ENCODE results near the gene HIRA.
"Not testable (repeated sequence)": the region's sequence is repeated elsewhere in the genome, so short reads cannot be mapped to it uniquely, and the experiment has no call there.

HIRA gene

DNA sequence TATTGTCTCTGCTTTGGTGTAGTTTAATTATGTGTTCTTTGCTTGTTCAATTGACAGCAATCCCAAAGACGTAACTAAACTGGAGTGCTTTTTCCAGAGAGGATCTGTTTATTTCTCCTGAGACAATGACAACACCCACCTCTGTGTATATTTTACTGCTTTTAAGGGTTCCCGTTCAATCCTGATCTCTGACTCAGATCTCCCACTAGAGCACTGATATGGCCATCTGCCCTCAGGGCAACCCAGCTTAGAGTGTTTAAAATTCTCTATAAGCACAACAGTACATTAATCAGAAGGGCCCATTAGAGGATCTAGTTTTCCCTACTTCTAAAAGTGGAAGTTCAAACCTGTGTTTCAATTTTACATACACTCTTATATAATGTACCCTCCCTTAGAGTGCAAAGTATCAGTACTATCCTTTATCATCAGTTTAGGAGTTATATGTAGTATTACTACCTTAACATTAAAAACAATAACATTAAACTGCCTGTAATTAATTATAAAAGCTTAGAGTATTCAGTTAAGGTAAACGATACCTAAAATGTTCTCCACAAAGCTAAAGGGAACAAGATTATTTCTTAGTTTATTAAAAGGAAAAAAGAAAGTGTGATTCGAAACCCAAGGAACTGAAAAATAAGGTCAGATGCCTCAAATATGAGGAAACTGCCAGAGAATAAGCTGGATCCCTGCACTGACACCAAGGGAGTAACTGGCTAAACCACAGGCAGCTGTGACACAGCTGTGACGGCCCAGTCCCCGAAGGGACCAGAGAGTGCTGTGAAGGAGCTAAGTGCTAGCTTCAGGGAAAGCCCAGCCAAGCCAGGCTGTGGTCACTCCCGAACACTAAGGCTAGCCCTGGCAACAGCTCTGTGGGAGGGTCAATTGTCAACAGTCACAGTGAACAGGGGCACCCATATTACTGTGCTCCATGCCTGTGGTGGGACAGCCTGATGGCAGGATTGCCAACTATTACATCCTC, 32.2 kb upstream of the HIRA start:
- no peak for DNase-seq

DNA sequence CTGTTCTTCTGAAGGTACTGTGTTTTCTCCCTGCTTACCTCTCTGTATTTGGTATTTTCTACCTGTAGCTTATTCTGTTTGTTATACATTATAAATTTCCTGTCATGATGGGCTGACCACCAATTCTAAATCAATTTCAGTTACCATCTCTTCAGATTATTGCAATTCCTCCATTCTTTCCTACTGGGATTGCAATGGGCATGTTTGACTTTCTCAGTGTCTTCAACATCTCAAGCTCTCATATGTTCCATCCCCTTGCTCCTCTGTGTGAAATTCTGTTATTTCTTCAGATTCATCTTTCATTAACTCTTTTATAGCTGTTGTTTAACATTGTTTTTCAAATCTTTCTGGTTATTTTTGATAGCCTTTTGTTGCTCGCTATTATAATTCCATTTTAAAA, 31.5 kb upstream of the HIRA start:
- no peak for DNase-seq

DNA sequence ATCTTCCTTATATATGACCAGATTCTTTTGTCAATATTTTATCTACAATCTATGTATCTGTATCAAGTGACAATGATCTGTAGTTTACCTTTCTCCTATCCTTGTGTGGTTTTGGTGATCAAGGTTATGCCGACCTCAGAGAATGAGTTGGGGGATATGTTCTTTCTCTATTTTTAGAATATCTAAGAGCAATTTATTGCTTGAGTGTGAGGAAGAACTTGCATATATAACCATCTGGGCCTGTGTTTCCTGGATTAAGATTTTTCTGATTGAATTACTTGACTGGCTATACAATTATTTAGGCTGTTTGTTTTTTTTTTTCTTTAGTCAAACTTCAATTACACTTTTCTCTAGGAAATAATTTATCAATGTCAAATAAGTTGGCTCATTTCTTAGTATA, 30.0 kb upstream of the HIRA start:
- DNase-seq = no peak

DNA sequence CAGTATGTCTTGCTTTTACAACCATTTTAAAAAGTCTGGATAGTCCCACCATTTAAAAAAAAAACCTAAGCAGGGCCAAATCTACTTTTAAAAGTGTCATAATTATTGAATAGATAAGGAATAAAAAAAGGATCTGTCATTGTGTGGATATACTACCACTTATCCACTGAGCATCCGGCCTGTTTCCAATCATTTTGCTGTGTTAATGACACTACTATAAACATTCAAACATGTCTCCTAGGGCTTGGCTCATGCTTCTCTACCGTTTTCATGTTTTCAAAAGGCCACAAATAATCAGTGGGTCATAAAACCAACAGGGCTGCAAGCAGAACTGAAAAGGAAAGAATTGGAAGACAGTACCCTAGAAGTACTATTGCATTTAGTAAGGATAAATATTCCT, 28.5 kb upstream of the HIRA start:
- no peak for DNase-seq

DNA sequence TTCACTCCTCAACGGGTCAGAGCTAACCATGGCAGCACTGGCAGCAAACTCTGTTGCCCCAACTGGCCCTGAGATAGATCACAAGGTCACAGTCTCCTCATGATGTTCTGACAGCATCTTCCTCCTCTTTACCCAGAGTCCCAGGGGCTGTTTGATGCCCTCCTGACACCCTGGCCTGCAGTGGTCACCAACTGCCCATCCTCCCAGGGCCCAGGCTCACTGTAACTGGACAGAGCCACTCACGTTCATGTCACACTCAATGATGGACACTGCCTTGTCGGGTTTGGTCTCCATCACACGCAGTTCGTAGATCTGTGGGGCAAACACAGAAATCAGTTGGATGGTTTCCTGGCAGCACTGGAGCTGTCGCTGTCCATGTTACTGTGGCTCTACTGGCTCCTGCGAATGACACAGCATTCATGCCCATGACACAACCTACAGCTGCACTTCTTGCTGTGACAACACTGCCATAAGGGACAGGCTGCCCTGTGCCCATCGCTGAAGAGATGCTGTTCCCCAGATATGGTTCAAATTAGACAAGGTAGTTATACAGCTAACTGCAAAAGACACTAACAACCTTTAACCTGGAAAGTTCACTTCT, 26.4 kb upstream of the HIRA start:
- no peak for DNase-seq

DNA sequence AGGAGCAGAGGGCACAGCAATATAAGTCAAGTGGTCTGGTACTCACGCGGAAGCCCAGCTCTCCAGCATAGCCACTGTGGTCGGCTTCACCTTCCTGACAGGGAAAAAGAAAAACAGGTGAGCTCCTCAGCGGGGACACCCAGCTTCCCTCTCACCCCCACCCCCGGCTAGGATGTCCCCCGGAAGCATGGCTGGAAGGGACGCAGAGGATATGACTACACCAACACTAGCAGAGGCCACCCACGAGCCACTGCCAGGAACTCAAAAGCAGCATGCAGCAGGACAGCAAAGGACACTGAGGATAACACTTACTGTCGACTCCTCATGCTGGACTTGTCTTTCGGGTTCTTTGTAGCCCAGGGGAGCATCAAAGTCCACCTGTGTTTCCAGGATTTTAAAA, 25.0 kb upstream of the HIRA start:
- no peak for DNase-seq

DNA sequence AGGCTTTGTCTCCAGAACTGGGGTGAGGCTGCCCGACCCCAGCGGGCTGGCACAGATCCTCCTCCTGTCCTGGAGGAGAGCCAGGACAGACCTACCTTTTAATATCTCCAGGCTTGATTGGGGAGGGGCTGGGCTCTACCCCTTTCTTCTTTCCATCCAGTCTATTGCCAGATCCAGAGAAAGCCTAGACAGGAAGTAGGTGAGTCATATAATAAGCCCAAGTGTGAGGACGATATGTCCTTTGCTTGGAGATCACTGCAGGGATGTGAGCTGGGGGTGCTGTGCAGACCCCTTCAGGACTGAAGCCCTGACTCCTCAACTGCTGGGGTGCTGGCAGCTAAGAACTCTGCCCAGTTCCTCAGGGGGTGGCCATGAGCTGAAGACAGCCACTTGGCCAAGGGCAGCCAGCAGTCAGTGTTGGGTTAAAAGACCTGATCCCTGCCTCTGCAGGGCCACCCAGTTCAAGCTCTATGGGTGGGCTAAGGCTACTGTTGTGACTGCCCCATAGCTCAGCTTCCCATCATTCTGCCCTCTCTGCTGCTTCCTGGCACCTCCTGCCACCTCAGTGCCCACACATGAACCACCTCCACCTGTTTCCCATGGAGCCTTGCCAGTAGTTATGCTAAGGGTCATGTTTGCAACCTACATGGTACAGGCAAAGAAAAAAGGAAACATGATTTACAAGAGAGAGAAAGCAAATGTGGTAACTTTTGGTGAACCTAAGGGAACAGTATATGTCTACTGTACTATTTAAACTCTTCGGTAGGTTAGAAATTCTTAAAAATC, 24.2 kb upstream of the HIRA start:
- no peak for DNase-seq

DNA sequence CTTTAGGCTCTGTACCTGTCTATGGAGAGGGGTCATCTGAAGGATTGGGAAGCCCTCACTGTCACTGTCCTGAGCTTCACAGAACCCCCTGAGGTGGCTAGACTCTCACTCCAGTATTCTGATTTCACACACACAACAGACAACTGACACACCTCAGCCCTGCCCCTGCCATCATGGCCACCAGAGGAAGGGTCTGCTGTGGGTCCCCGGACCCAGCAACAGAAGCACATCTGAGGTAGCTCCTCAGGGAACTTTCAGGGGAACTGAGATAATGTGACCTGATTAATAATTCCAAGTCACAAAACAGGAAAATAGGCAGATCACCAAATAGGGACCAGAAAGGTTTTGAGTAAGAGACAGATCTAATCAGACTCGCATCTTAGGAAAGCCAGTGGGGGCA, 23.5 kb upstream of the HIRA start:
- no peak for DNase-seq

DNA sequence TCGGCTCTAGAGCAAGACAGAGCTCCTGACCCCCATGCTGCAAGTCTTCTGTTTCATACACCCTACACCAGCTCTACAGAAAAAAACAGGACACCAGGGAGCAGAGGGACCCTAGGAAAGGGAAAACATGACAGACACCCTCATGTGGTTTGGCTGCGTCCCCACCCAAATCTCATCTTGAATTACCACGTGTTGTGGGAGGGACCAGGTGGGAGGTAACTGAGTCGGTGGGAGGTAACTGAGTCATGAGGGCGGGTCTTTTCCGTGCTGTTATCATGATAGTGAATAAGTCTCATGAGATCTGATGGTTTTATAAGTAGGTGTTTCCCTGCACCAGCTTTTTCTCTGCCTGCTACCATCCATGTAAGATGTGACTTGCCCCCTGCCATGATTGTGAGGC, 22.6 kb upstream of the HIRA start:
- DNase-seq = no peak

DNA sequence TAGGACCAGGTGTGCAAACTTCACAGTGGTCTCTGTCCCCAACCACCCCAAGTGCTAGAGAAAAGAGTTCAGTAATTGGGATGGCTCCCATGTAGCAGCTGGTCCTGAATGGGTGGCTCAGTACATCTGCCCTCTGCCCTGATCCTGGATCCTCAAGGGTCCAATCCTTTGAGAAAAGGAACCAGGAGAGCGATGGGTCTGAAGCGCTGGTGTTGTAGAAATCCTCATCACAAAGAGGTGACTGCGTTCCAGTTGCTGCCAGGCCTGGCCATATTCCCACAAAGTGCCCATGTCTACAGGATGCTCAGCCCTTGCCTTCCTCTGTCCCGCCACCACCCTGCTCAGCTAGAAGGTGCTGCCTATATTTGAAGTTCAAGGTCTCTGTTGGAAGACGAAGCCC, 22.2 kb upstream of the HIRA start:
- no peak for DNase-seq

DNA sequence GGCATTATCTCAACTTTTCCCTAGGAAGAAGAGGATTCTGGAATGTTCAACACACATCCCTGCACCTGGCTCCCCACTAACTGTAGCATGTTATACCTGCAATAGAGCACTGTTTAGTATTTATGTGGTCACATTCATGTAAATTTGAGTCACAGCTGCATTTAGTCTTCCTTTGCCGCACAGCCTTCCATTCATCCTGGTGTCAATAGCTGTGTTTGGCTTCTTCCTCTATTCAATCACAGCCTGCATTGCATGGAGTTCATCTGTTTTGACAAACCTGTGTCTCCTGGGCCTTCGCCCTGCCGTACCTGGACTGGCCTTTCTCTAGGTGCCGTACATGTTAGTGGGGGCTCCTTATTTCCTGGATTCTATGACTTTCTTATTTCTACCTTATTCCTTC, 20.0 kb upstream of the HIRA start:
- DNase-seq = no peak

DNA sequence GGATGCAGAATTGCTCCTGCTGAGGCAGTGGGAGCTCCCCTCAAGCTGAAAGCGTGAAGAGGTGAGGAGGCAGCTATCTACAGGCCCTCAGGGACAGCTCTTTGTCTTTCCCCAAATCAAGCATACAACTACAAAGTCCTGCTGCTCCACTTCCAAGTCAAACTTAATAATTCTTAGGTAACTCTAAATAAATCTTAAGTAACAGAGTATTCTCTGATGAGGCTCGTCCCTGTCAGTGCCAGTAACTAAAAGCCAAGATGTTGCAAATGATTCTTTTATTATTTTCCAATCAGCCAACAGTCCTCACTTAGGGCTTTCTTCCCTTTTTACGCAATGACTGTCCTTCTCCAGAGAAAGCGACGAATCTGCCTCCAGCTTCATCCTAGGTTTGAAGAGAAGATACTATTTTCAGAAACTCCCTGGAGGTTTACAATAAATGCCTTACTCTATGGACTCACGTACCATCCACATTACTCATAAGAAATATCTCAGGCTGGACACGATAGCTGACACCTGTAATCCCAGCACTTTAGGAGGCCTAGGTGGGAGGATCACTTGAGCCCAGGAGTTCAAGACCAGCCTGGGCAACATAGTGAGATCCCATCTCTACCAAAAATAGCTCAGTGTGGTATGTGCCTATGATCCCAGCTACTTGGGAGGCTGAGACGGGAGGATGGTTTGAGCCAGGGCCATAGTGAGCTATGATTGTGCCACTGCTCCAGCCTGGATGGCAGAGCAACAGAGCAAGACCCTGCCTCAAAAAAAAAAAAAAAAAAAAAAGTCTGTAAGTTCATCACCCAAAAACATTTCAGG, 19.0 kb upstream of the HIRA start:
- no peak for DNase-seq

DNA sequence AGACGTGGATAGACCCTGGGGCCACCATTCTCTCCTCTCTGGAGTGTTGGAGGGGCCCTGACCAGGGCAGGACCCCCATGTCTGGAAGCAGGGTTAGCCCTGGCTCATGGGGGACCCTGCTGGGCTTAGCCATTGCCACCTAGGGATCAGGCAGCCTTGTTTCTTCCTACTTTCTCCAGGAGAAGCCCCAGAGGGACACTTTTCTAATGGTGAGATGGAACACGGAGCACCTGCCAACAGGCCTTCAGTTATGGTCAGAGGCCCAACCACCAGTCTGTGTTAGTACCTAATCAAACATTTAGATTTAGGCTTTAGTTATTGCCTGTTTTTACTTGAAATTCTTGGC, 17.9 kb upstream of the HIRA start:
- DNase-seq = no peak

DNA sequence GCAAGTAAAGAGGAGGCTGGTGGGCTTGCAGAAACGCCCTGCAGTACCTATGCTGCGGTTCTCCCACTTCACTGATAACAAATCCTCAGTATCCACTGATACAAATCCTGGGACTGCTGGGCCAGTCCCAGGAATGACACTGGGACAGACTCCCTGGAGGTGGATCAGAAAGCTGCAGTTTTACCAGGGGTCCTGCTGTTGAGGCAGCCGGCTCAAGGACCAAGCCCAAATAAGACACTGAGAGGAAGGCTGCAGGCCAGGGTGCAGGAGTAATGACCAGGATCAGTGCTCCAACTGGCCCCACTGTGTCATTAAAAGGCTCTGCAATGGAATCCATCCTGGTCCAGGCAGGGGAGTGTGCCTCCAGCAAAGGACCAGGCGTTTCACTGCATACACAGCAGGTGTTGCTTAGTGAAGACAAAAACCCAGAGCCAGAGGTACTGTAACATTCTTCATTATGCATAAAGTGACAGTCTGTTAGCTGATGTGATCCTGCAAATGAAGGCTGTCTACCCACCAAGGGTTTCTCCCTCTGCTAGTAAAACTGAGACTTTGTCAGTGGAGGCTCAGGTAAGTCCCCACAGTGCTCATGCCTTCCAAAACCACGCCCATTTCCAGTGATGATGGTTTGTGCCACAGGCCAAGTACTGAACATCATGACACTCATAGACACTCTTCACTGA, 17.3 kb upstream of the HIRA start:
- DNase-seq = no peak

DNA sequence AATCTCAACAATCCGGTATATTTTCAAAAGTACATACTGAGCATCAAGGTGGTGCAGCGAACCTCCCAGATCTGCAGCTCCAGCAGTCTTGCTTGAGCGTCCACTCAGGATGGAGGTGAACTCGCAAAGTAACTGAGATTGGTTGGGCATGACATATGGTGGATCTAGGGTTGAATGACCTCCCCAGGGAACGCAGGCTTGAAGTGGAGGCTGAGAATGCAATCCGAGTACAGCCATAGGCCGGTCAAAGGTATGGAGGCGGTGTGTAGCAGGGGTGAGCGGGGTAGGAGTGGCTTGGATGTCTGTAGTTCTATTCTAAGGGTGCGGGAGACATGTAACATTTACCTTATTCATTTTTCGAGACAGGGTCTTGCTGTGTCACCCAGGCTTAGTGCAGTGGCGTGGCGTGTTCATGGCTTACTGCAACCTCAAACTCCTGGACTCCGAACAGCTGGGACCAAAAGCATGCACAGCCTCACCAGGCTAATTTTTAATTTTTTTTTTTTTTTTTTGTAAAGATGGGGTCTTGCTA, 16.6 kb upstream of the HIRA start:
- DNase-seq = no peak

DNA sequence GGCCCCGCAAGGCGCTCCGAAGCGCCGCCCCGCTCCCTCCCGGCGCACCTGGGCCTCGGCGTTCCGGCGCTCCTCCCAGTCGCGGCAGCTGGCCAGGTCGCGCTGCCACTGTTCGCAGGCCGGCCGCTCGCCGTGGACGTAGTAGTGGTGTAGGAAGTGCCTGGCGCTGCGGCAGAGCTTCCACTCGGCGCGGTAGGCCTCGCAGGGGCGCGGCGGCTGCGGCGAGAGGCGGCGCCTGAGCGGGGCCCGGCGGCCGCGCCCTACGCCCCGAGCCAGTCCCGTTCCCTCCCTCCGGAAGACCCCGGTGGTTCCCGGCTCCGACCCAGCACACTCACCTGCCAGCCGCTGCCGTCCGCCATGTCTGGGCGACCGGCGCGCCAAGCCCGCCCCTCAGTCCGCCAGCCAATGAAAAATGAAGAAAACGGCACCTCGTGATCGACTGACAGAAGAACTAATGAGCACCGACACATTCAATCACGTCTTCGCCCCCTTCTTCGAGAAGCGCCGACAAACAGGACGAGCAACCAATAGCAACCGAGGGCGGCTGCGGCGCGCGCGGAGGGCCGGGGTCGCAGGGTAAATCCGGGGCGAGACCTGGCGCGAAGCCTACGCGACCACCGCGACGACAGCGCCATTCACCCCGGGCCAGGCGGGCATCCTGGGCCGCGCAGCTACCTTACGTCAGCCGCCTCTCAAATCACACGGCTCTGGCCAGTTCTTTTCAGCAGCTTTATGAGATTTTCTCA, 16.0 kb upstream of the HIRA start, which contains the start of gene C22orf39:
Gene C22orf39 (minus strand): TSS at position 382 of the 746 bp plus-strand sequence. CDS start 23 bp downstream, at position 359.
- no peak for DNase-seq

DNA sequence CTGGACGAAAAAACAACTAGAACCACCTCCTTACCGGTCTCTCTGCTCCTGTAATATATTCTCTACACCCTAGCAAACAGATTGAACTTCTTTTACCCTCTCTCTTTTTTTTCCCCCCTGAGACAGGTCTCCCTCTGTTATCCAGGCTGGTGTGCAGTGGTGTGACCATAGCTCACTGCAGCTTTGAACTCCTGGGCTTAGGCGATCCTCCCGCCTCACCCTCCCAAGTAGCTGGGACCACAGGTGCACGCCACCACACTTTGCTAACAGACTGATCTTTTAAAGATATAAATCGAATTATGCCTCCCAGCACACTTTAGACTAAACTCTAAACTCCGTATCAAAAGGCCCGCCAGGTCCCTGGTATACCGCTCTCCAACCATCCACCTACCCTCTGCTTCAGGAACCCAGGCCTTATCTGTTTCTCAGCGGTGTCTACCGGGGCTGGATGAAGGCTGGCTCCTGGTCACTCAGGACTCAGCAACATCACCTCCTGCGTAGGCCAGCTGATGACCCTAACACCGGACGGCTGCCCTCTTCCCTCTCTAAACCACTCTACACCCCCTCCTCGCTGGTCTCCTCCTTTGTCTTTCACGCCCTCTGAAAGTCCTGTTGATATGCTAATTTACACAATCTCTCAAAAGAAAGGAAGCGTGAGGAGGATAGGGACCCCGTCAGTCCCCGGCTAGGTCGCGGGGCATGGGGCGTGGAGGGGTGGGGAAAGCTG, 15.2 kb upstream of the HIRA start:
- no peak for DNase-seq

DNA sequence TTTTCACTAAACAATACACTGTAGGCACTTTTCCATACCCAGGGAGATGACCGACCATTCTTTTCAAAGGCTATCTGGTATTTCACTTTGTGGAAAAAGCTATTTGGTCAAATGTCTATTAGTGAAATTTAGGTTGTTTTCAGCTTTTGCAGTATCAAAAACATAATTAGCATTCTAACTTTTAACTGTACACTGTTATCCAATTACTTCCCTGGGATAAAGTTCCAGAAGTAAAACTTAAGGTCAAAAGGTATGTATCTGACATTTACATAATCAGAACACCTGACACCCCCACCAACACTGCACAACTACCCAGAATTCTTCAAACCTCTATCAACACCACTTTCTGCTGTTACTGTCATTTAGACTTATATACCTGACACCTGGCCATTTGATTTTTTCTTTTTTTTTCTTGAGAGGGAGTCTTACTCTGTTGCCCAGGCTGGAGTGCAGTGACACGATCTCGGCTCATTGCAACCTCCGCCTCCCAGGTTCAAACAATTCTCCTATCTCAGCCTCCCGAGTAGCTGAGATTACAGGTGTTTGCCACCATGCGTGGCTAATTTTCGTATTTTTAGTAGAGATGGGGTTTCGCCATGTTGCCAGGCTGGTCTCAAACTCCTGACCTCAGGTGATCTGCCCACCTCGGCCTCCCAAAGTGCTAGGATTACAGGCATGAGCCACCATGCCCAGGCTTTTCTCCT, 13.9 kb upstream of the HIRA start:
- DNase-seq = not testable (repeated sequence)

DNA sequence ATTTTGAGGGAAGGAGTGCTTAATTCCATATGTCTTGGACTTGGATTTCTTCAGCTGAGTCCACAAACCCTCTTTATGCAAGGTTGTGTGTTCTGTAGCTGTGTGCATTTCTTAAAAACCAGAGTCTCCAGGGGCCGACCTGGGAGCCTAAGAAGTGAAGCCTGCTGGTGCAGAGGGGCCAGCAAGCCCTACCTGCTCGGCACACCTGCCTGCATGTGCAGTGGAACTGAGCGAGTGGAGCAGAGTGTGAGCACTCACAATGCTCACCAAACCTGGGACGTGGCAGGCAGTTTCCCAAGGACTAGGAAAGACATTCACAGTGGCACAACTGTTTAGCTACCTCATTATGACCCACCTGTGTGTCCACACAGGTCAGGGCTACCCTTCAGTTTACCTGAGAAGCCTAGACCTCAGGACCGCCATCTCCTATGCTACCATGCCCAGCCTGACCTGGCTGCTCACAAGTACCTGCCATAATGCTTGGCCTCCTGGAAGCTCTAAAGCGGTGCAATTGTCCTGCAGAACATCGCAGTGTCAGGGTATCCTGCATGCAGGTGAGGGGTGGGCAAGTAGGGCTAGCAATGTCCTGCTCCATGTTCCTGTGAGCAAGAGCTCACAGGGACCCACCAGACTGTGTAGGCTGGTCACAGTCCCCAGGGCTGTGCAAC, 12.1 kb upstream of the HIRA start:
- DNase-seq = no peak
